ENCODE results near the gene FAM168B.
"Not testable (repeated sequence)": the region's sequence is repeated elsewhere in the genome, so short reads cannot be mapped to it uniquely, and the experiment has no call there.

Gene FAM168B

DNA sequence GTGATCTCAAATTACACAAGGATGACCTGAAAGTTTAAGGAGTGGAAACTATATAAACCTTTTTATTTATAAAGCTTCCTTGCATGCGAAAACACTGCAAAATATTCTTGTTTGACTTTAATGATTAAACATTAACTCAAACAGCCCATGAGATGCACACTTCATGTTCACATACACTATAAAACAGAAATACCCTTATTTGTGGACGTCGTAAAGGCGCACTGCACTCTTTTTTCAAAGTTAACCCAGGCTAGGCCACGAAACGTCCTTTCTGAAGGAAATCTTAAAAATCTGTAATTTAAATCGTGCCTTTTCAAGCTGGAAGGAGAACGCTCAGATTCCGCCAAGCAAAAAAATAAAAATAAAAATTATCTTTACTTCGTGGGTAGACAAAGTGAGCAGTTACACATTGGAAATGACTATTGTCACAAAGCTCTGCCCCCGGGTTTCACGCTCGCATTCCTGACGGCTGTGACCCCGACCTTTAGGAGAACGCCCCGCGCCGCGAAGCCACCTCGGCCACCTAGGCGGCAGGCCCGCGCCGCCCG lies 728 bp downstream of the FAM168B start:
- H3K4me3 ChIP-seq (ENCODE audit: low read depth, low read length) = peak overlapping the region; percentile 82
- TF ChIP-seq, protein P1, sequence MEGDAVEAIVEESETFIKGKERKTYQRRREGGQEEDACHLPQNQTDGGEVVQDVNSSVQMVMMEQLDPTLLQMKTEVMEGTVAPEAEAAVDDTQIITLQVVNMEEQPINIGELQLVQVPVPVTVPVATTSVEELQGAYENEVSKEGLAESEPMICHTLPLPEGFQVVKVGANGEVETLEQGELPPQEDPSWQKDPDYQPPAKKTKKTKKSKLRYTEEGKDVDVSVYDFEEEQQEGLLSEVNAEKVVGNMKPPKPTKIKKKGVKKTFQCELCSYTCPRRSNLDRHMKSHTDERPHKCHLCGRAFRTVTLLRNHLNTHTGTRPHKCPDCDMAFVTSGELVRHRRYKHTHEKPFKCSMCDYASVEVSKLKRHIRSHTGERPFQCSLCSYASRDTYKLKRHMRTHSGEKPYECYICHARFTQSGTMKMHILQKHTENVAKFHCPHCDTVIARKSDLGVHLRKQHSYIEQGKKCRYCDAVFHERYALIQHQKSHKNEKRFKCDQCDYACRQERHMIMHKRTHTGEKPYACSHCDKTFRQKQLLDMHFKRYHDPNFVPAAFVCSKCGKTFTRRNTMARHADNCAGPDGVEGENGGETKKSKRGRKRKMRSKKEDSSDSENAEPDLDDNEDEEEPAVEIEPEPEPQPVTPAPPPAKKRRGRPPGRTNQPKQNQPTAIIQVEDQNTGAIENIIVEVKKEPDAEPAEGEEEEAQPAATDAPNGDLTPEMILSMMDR (IDR thresholded peaks at IDR 0.05; ENCODE audit: low read depth, low read length, missing control alignments) = no peak
- DNase-seq (ENCODE audit: low read depth) = no peak
- in situ Hi-C loops (cut with HindIII; ENCODE audit: low sequenced_read_pairs) = no loop called here

DNA sequence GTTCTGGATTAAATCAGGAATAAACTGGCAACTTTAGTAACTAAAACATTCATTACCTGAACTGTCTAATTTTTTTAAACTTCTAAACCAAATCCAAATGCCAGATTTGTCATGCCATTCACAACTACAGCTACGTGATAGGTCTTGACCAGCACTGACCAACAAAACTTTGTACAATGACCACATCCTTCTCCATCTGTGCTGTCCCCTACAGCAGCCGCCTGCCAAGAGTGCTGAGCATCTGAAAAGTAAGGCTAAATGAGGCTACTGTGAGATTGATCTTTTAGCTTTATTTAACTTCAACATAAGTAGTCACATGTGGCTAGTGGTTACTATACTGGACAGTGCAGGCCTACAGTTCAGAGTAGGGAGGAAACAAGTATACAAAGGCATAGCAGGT lies 7.6 kb downstream of the FAM168B start:
- no peak overlapping the region for H3K4me3 ChIP-seq (ENCODE audit: low read depth, low read length)
- in situ Hi-C loops (cut with HindIII; ENCODE audit: low sequenced_read_pairs) = no loop called here
- TF ChIP-seq, protein P1 (IDR thresholded peaks at IDR 0.05; ENCODE audit: low read depth, low read length, missing control alignments) = no peak
- peak; percentile 55 for DNase-seq (ENCODE audit: low read depth)

DNA sequence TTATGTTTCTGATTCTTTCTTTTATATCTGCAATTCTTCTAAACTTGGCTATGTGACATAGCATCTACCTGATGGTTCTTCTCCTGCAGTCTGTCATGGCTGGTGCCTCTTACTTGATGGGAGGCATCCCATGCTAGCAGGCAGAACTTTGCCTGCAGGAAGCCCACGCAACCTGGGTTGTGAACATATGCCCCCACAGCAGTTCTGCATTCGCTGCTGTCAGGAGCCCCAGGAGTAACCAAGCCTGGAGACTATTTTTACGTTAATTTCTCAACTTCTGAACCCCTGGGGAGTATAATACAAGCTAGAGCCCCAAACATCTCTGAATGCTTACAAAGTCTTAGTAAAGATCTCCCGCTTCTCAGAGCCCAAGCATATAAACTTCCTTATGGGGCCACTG lies 12.1 kb downstream of the FAM168B start:
- DNase-seq (ENCODE audit: low read depth) = no peak
- H3K4me3 ChIP-seq (ENCODE audit: low read depth, low read length) = no peak overlapping the region
- in situ Hi-C loops (cut with HindIII; ENCODE audit: low sequenced_read_pairs) = no loop called here
- TF ChIP-seq, protein P1 (IDR thresholded peaks at IDR 0.05; ENCODE audit: low read depth, low read length, missing control alignments) = no peak

- in situ Hi-C loops (cut with HindIII; ENCODE audit: low sequenced_read_pairs); H3K4me3 ChIP-seq (ENCODE audit: low read depth, low read length); DNase-seq (ENCODE audit: low read depth): not testable (repeated sequence)
Measured at GRCh38 chr2:131079931-131080330, 13.3 kb downstream of the FAM168B start.

DNA sequence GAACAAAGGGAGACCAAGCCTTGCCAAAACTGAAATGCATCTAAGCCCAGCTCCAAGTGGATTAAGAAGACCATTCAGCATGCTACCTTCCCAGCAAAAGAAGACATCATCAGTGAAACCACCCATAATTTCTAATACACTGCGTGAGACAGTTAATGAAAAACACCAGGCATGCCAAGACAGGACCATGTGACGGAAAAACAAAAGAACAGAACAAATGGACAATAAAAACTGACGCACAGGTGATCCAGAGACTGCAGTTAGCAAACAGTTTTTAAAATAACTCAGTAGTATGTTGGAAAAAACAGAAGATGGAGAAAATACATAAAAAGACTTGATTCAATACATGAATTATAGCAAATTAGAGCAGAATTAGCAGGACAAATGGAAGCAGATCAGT lies 15.3 kb downstream of the FAM168B start:
- in situ Hi-C loops (cut with HindIII; ENCODE audit: low sequenced_read_pairs) = no loop called here
- TF ChIP-seq, protein P1 (IDR thresholded peaks at IDR 0.05; ENCODE audit: low read depth, low read length, missing control alignments) = no peak

GRCh38 chr2:131077182-131077846 lies 15.9 kb downstream of the FAM168B start:
- TF ChIP-seq, protein P1 (IDR thresholded peaks at IDR 0.05; ENCODE audit: low read depth, low read length, missing control alignments) = no peak
- no peak for DNase-seq (ENCODE audit: low read depth)
- no peak overlapping the region for H3K4me3 ChIP-seq (ENCODE audit: low read depth, low read length)
- in situ Hi-C loops (cut with HindIII; ENCODE audit: low sequenced_read_pairs) = no loop called here

More for the DNA sequence above, 15.3 kb downstream of the FAM168B start:
- no peak overlapping the region for H3K4me3 ChIP-seq (ENCODE audit: low read depth, low read length)
- DNase-seq (ENCODE audit: low read depth) = no peak

DNA sequence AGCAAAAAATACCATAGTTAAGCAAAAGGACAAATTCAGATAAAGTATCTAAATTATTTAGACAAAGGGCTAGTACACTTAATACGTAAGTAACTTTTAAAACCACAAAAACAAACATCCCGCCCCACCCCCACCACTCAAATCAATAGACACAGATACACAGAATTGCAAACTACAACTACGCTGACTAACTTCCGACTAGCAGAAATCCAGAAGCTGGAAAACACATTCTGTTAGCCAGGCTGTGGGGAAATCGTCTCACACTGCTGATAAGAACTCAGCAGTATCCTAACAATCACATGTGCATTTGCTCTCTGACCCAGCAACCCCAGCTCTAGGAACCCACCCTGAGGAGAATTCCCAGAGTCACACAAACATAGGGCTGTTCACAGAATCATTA lies 16.6 kb downstream of the FAM168B start:
- DNase-seq (ENCODE audit: low read depth) = no peak
- H3K4me3 ChIP-seq (ENCODE audit: low read depth, low read length) = no peak overlapping the region
- in situ Hi-C loops (cut with HindIII; ENCODE audit: low sequenced_read_pairs) = no loop called here
- TF ChIP-seq, protein P1 (IDR thresholded peaks at IDR 0.05; ENCODE audit: low read depth, low read length, missing control alignments) = no peak

- in situ Hi-C loops (cut with HindIII; ENCODE audit: low sequenced_read_pairs); DNase-seq (ENCODE audit: low read depth); H3K4me3 ChIP-seq (ENCODE audit: low read depth, low read length): not testable (repeated sequence)
Measured at GRCh38 chr2:131075578-131075977, 17.7 kb downstream of the FAM168B start.

DNA sequence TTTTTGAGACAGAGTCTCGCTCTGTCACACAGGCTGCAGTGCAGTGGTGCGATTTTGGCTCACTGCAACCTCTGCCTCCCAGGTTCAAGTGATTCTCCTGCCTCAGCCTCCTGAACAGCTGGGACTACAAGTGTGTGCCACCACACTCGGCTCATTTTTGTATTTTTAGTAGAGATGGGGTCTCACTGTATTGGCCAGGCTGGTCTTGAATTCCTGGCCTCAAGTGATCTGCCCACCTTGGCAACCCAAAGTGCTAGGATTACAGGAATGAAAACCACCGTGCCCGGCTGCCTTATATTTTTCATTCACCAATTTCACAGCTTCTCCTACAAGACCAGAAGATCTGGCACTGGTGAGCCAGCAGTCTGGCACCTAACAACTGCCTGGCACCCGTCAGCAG lies 25.1 kb downstream of the FAM168B start:
- DNase-seq (ENCODE audit: low read depth); in situ Hi-C loops (cut with HindIII; ENCODE audit: low sequenced_read_pairs); H3K4me3 ChIP-seq (ENCODE audit: low read depth, low read length): not testable (repeated sequence)
